ENCODE data around the gene GPR3.
A peak's percentile ranks its signal among the peaks of the same experiment; 100 is the strongest.

Gene GPR3

GRCh38 chr1:27358928-27359313 is 33.5 kb upstream of the GPR3 start:
- no peak for DNase-seq

- DNase-seq: no peak
Measured at GRCh38 chr1:27359822-27360158, 32.6 kb upstream of the GPR3 start.

- DNase-seq: peak; percentile 44
Measured at GRCh38 chr1:27360159-27361043, 32.0 kb upstream of the GPR3 start.

- no peak for DNase-seq
Measured at GRCh38 chr1:27361044-27361402, 31.4 kb upstream of the GPR3 start.

GRCh38 chr1:27361553-27361952 is 30.9 kb upstream of the GPR3 start:
- no peak for DNase-seq

GRCh38 chr1:27363766-27364695 is 28.4 kb upstream of the GPR3 start:
- no peak for DNase-seq

GRCh38 chr1:27364696-27365371 is 27.6 kb upstream of the GPR3 start:
- no peak for DNase-seq

- DNase-seq: peak; percentile 68
Measured at GRCh38 chr1:27365372-27366112, 26.9 kb upstream of the GPR3 start.

- DNase-seq: peak; percentile 55
Measured at GRCh38 chr1:27366113-27366410, 26.4 kb upstream of the GPR3 start.

- no peak for DNase-seq
Measured at GRCh38 chr1:27366411-27367159, 25.8 kb upstream of the GPR3 start, which contains the start of gene MAP3K6. Gene MAP3K6, minus strand, starts transcription at chr1:27366961. Its CDS starts 364 bp downstream, at chr1:27366597.

- DNase-seq: no peak
Measured at GRCh38 chr1:27367160-27367650, 25.2 kb upstream of the GPR3 start.

GRCh38 chr1:27368869-27369582 is 23.4 kb upstream of the GPR3 start:
- no peak for DNase-seq

GRCh38 chr1:27372022-27372807 is 20.2 kb upstream of the GPR3 start:
- DNase-seq: no peak

- DNase-seq: no peak
Measured at GRCh38 chr1:27372808-27373690, 19.4 kb upstream of the GPR3 start.

- no peak for DNase-seq
Measured at GRCh38 chr1:27374362-27375086, 17.9 kb upstream of the GPR3 start, which contains the start of gene FCN3. Gene FCN3, minus strand, starts transcription at chr1:27374824. Its CDS starts 6 bp downstream, at chr1:27374818.

GRCh38 chr1:27377760-27378495 is 14.5 kb upstream of the GPR3 start:
- DNase-seq: no peak

- no peak for DNase-seq
Measured at GRCh38 chr1:27379564-27380122, 12.8 kb upstream of the GPR3 start.

All from effector CD8-positive, alpha-beta T cell (primary cell).